H9 (cell line): ENCODE results near the gene FAS. TPM values are rescaled to one million over a fixed set of nuclear protein-coding genes. Genes with fewer than 3 reads are reported as not detected.

Experiments used
- DNase-seq: peaks from one replicate; pipeline ENCODE4 v3.0.0-alpha.2; 2017
- H2AFZ ChIP-seq: one replicate; pipeline ENCODE4 v1.6.1; 2013; ENCODE audit warnings: mild to moderate bottlenecking, low read length, control low read depth, moderate library complexity
- H2AK5ac ChIP-seq: 2 replicates; pipeline ENCODE4 v1.6.1; 2013; ENCODE audit warnings: low read length, control low read depth, mixed read lengths; ENCODE audit not compliant: insufficient read length
- H2BK120ac ChIP-seq: one replicate; pipeline ENCODE4 v1.6.1; 2013; ENCODE audit warnings: low read depth, mild to moderate bottlenecking, low read length, control low read depth, inconsistent platforms; ENCODE audit not compliant: poor library complexity, severe bottlenecking
- H2BK12ac ChIP-seq: 2 replicates; pipeline ENCODE4 v1.6.1; 2013; ENCODE audit warnings: low read length, control low read depth, mixed read lengths, low read depth; ENCODE audit not compliant: insufficient read length
- H2BK15ac ChIP-seq: 2 replicates; pipeline ENCODE4 v1.6.1; 2013; ENCODE audit warnings: low read depth, low read length, control low read depth
- H2BK20ac ChIP-seq: one replicate; pipeline ENCODE4 v1.6.1; 2013; ENCODE audit warnings: low read depth, mild to moderate bottlenecking, low read length, control low read depth, inconsistent platforms; ENCODE audit not compliant: poor library complexity, severe bottlenecking
- H2BK5ac ChIP-seq: 2 replicates; pipeline ENCODE4 v1.6.1; 2013; ENCODE audit warnings: low read length, control low read depth, mixed read lengths; ENCODE audit not compliant: insufficient read length
- H3K14ac ChIP-seq: 2 replicates; pipeline ENCODE4 v1.6.1; 2013; ENCODE audit warnings: low read length, control low read depth; ENCODE audit not compliant: insufficient read depth
- H3K18ac ChIP-seq: 2 replicates; pipeline ENCODE4 v1.6.1; 2013; ENCODE audit warnings: low read depth, mild to moderate bottlenecking, mixed read lengths, low read length, control low read depth; ENCODE audit not compliant: insufficient read length
- H3K23ac ChIP-seq: 2 replicates; pipeline ENCODE4 v1.6.1; 2013; ENCODE audit warnings: low read length, control low read depth, mixed read lengths, low read depth; ENCODE audit not compliant: insufficient read length
- H3K23me2 ChIP-seq: 2 replicates; pipeline ENCODE4 v1.6.1; 2013; ENCODE audit warnings: low read depth, mild to moderate bottlenecking, mixed read lengths, low read length, control low read depth; ENCODE audit not compliant: insufficient read length, poor library complexity, severe bottlenecking
- H3K27ac ChIP-seq: 2 replicates; pipeline ENCODE4 v1.5.1; 2013; ENCODE audit warnings: low read length, control low read depth, mixed read lengths, low read depth; ENCODE audit not compliant: insufficient read length
- H3K27me3 ChIP-seq: 2 replicates; pipeline ENCODE4 v1.6.1; 2013; ENCODE audit warnings: low read length, control low read depth, inconsistent platforms; ENCODE audit not compliant: insufficient read depth
- H3K4ac ChIP-seq: 2 replicates; pipeline ENCODE4 v1.6.1; 2013; ENCODE audit warnings: low read depth, mild to moderate bottlenecking, control low read depth, inconsistent platforms, low read length, moderate library complexity
- H3K4me1 ChIP-seq: 2 replicates; pipeline ENCODE4 v1.6.1; 2013; ENCODE audit warnings: low read length, control low read depth, inconsistent platforms; ENCODE audit not compliant: insufficient read depth
- H3K4me2 ChIP-seq: 2 replicates; pipeline ENCODE4 v1.6.1; 2013; ENCODE audit warnings: low read length, control low read depth, mixed read lengths; ENCODE audit not compliant: insufficient read length, insufficient read depth
- H3K56ac ChIP-seq: 2 replicates; pipeline ENCODE4 v1.6.1; 2013; ENCODE audit warnings: low read depth, mild to moderate bottlenecking, mixed read lengths, low read length, control low read depth; ENCODE audit not compliant: insufficient read length
- H3K79me1 ChIP-seq: 2 replicates; pipeline ENCODE4 v1.6.1; 2013; ENCODE audit warnings: low read depth, mild to moderate bottlenecking, moderate library complexity, low read length, control low read depth, inconsistent platforms; ENCODE audit not compliant: insufficient read depth, poor library complexity, severe bottlenecking
- H3K79me2 ChIP-seq: 2 replicates; pipeline ENCODE4 v1.6.1; 2013; ENCODE audit warnings: low read length, control low read depth, inconsistent platforms; ENCODE audit not compliant: insufficient read depth
- H3K9ac ChIP-seq: 2 replicates; pipeline ENCODE4 v1.6.1; 2013; ENCODE audit warnings: low read length, control low read depth, mixed read lengths; ENCODE audit not compliant: insufficient read length; ENCODE audit errors: extremely low read depth
- H3K9me3 ChIP-seq: one replicate; pipeline ENCODE4 v1.6.1; 2013; ENCODE audit warnings: low read depth, low read length, inconsistent platforms; ENCODE audit not compliant: control insufficient read depth
- H3T11ph ChIP-seq: one replicate; pipeline ENCODE4 v1.6.1; 2013; ENCODE audit warnings: mild to moderate bottlenecking, low read length, control low read depth, inconsistent platforms
- H4K20me1 ChIP-seq: one replicate; pipeline ENCODE4 v1.6.1; 2013; ENCODE audit not compliant: control insufficient read depth, insufficient read length, insufficient read depth
- H4K5ac ChIP-seq: 2 replicates; pipeline ENCODE4 v1.6.1; 2013; ENCODE audit warnings: low read depth, mild to moderate bottlenecking, mixed read lengths, low read length, control low read depth; ENCODE audit not compliant: insufficient read length
- H4K8ac ChIP-seq: replicated peaks from 2 replicates; pipeline ENCODE4 v1.6.1; 2013; ENCODE audit warnings: low read length, control low read depth, mixed read lengths, low read depth; ENCODE audit not compliant: insufficient read length
- H4K91ac ChIP-seq: 2 replicates; pipeline ENCODE4 v1.6.1; 2013; ENCODE audit warnings: low read depth, mild to moderate bottlenecking, moderate library complexity, mixed read lengths, low read length, control low read depth; ENCODE audit not compliant: insufficient read length
- H3K27ac Mint-ChIP-seq, 3 experiments: 2 replicates in 2 of 3; 3 replicates in 1 of 3; pipeline ENCODE4 v1.8.0; 2020 to 2021; ENCODE audit warnings: mixed read lengths in 3 of 3, mild to moderate bottlenecking in 1 of 3, moderate library complexity in 1 of 3
- H3K27me3 Mint-ChIP-seq: 2 replicates; pipeline ENCODE4 v1.8.0; 2021; ENCODE audit warnings: low read depth, mild to moderate bottlenecking, moderate library complexity, mixed read lengths
- H3K36me3 Mint-ChIP-seq, 3 experiments: 2 replicates in 2 of 3; 3 replicates in 1 of 3; pipeline ENCODE4 v1.8.0; 2020 to 2021; ENCODE audit warnings: low read depth in 3 of 3, mixed read lengths in 3 of 3; ENCODE audit not compliant: insufficient read depth in 1 of 3
- H3K4me1 Mint-ChIP-seq, 2 experiments: 2 replicates each; pipeline ENCODE4 v1.8.0; 2020; ENCODE audit warnings: mixed read lengths in 2 of 2
- H3K4me3 Mint-ChIP-seq, 2 experiments: 2 replicates in 1 of 2; 3 replicates in 1 of 2; pipeline ENCODE4 v1.8.0; 2020 to 2021; ENCODE audit warnings: mild to moderate bottlenecking in 2 of 2, mixed read lengths in 2 of 2, moderate library complexity in 1 of 2
- H3K9me3 Mint-ChIP-seq, 2 experiments: 2 replicates in 1 of 2; 3 replicates in 1 of 2; pipeline ENCODE4 v1.8.0; 2020; ENCODE audit warnings: mild to moderate bottlenecking in 2 of 2, mixed read lengths in 2 of 2, moderate library complexity in 1 of 2
- CTCF ChIP-seq: fragments of 200-600 bp; sonication (generic); conservative IDR thresholded peaks from 3 replicates; pipeline ENCODE4 v1.8.0; 2021; ENCODE audit warnings: antibody characterized with exemption, mild to moderate bottlenecking
- WGBS: extraction: QIAGEN DNeasy Blood & Tissue Kit; methylation state at CpG from one replicate; pipeline ENCODE4 v1.1.7; 2013; ENCODE audit warnings: missing lambda C conversion rate, low lambda C conversion rate, mixed read lengths; ENCODE audit not compliant: insufficient read length; ENCODE audit errors: extremely low coverage; 5-methylcytosine and 5-hydroxymethylcytosine counted together
- total RNA-seq: library from RNA; stranded (reverse); gene quantifications from 2 replicates; pipeline ENCODE4 v1.2.1, GENCODE V29; 2021

The FAS gene
- total RNA-seq, 1 experiment from 2014 or later = 3.0 TPM

- Histone ChIP-seq H2BK120ac (no peak overlapping the region), H2BK15ac (no peak overlapping the region), H3K56ac (no peak overlapping the region), H3K4me2 (no peak overlapping the region), H4K8ac (no peak overlapping the region), H2BK5ac (no peak overlapping the region), H3K14ac (no peak overlapping the region), H3K9ac (no peak overlapping the region), H3K23ac (no peak overlapping the region), H4K5ac (no peak overlapping the region), H3K79me1 (no peaks in the 10 kb centered on the region), H3K4ac (no peak overlapping the region), H3T11ph (no peak overlapping the region), H3K27ac (no peak overlapping the region), H2AK5ac (no peak overlapping the region), H3K27me3 (no peaks in the 10 kb centered on the region), H4K91ac (no peak overlapping the region), H2AFZ (no peak overlapping the region), H3K18ac (no peak overlapping the region), H3K4me1 (no peaks in the 10 kb centered on the region), H2BK12ac (no peak overlapping the region), H3K23me2 (no peaks in the 10 kb centered on the region), H3K79me2 (no peaks in the 10 kb centered on the region), H2BK20ac (no peak overlapping the region), H4K20me1 (no peaks in the 10 kb centered on the region), H3K9me3 (no peaks in the 10 kb centered on the region)
- no peaks in the 10 kb centered on the region for H3K9me3 Mint-ChIP-seq
- peaks cover 5% of the 10 kb centered on the region in 2 experiments for H3K4me1 Mint-ChIP-seq
- no peaks in the 10 kb centered on the region for H3K36me3 Mint-ChIP-seq
- TF ChIP-seq CTCF = no peak
- no peak overlapping the region for H3K4me3 Mint-ChIP-seq
- H3K27ac Mint-ChIP-seq = no peak overlapping the region
- no CpG with 5 or more reads among the region's 3 CpGs for WGBS
- no peaks in the 10 kb centered on the region for H3K27me3 Mint-ChIP-seq
- DNase-seq = no peak
These were observed 15.2 kb upstream of the FAS start for GRCh38 chr10:88975377-88975720.
